Activated CD4-positive, alpha-beta T cell treated with anti-CD3 and anti-CD28 coated beads, Interleukin-2, amount 10 ng/mL, durations not matched to agents 24 days and 14 days (primary cell): Measurements from ENCODE around the gene DNMT3A. TPM values are rescaled to one million over a fixed set of nuclear protein-coding genes. Genes with fewer than 3 reads are reported as not detected.

Source experiments
- DNase-seq: peaks from one replicate; pipeline ENCODE4 v3.0.0; 2022
- H3K27ac Mint-ChIP-seq: one replicate; pipeline ENCODE4 v1.8.0; 2022; ENCODE audit warnings: mild to moderate bottlenecking, mixed read lengths
- H3K27me3 Mint-ChIP-seq: one replicate; pipeline ENCODE4 v1.8.0; 2022; ENCODE audit warnings: mixed read lengths
- H3K36me3 Mint-ChIP-seq: one replicate; pipeline ENCODE4 v1.8.0; 2022; ENCODE audit warnings: low read depth, mild to moderate bottlenecking, mixed read lengths
- H3K4me1 Mint-ChIP-seq: one replicate; pipeline ENCODE4 v1.8.0; 2021; ENCODE audit warnings: mixed read lengths
- H3K4me3 Mint-ChIP-seq: one replicate; pipeline ENCODE4 v1.8.0; 2022; ENCODE audit warnings: mild to moderate bottlenecking, moderate library complexity, mixed read lengths
- H3K9me3 Mint-ChIP-seq: one replicate; pipeline ENCODE4 v1.8.0; 2021; ENCODE audit warnings: mixed read lengths
- intact Hi-C: fragments of 100-400 bp; cut with micrococcal nuclease; formaldehyde crosslinking; loops from one replicate; pipeline ENCODE4 v1.15.1; 2023
- total RNA-seq: library from RNA; stranded (reverse); gene quantifications from 2 replicates; pipeline ENCODE4 v1.2.3, GENCODE V29; 2022

The DNMT3A gene
- total RNA-seq, 1 donor from 2014 or later = 102 TPM

- peaks cover 65% of the 10 kb centered on the region for H3K4me1 Mint-ChIP-seq
- no peak overlapping the region for H3K4me3 Mint-ChIP-seq
- no peaks in the 10 kb centered on the region for H3K27me3 Mint-ChIP-seq
- no peaks in the 10 kb centered on the region for H3K9me3 Mint-ChIP-seq
- H3K27ac Mint-ChIP-seq = peak overlapping the region; percentile 42
- no peak for DNase-seq
- peaks cover 36% of the 10 kb centered on the region for H3K36me3 Mint-ChIP-seq
- intact Hi-C loops = no loop called here
These were observed 21.6 kb downstream of the DNMT3A start for GRCh38 chr2:25320077-25320476.

GRCh38 chr2:25316101-25316500 is 25.6 kb downstream of the DNMT3A start:
- peaks cover 39% of the 10 kb centered on the region for H3K36me3 Mint-ChIP-seq
- intact Hi-C loops = no loop called here

GRCh38 chr2:25315316-25315680 is 26.4 kb downstream of the DNMT3A start:
- no peaks in the 10 kb centered on the region for H3K27me3 Mint-ChIP-seq
- H3K9me3 Mint-ChIP-seq = no peaks in the 10 kb centered on the region
- H3K36me3 Mint-ChIP-seq = peaks cover 44% of the 10 kb centered on the region
- DNase-seq = no peak
- H3K4me3 Mint-ChIP-seq = peak overlapping the region; percentile 43
- peak overlapping the region; percentile 97 for H3K27ac Mint-ChIP-seq
- H3K4me1 Mint-ChIP-seq = peaks cover 50% of the 10 kb centered on the region
- intact Hi-C loops = loop anchor here (2.0 kb wide), 2 partner anchors 38 to 62 kb away; no protein-coding TSS in a partner anchor

More at GRCh38 chr2:25316101-25316500, 25.6 kb downstream of the DNMT3A start:
- Mint-ChIP-seq H3K4me3 (no peak overlapping the region), H3K4me1 (peaks cover 46% of the 10 kb centered on the region), H3K27me3 (no peaks in the 10 kb centered on the region), H3K27ac (peak overlapping the region; percentile 97), H3K9me3 (no peaks in the 10 kb centered on the region)
- no peak for DNase-seq

- DNase-seq = peak; percentile 94
- H3K4me3 Mint-ChIP-seq = peak overlapping the region; percentile 91
- H3K4me1 Mint-ChIP-seq = peaks cover 44% of the 10 kb centered on the region
- H3K27ac Mint-ChIP-seq = peak overlapping the region; percentile 97
- peaks cover 43% of the 10 kb centered on the region for H3K36me3 Mint-ChIP-seq
- H3K9me3 Mint-ChIP-seq = no peaks in the 10 kb centered on the region
- intact Hi-C loops = loop anchor here (1.0 to 2.0 kb wide), 7 partner anchors 8 to 244 kb away; no protein-coding TSS in a partner anchor
- no peaks in the 10 kb centered on the region for H3K27me3 Mint-ChIP-seq
These were observed 27.0 kb downstream of the DNMT3A start for GRCh38 chr2:25314514-25315315.

GRCh38 chr2:25313711-25314513 is 27.8 kb downstream of the DNMT3A start:
- Mint-ChIP-seq H3K27me3 (no peaks in the 10 kb centered on the region), H3K9me3 (no peaks in the 10 kb centered on the region), H3K4me1 (peaks cover 51% of the 10 kb centered on the region), H3K27ac (peak overlapping the region; percentile 97), H3K36me3 (peaks cover 47% of the 10 kb centered on the region), H3K4me3 (peak overlapping the region; percentile 91)
- intact Hi-C loops = loop anchor here (1.0 to 2.0 kb wide), 7 partner anchors 8 to 244 kb away; no protein-coding TSS in a partner anchor
- DNase-seq = no peak

- Mint-ChIP-seq H3K36me3 (peaks cover 54% of the 10 kb centered on the region), H3K4me3 (peak overlapping the region; percentile 91)
These were observed 28.6 kb downstream of the DNMT3A start for GRCh38 chr2:25312958-25313710.

GRCh38 chr2:25311865-25312575 is 29.7 kb downstream of the DNMT3A start:
- Mint-ChIP-seq H3K9me3 (no peaks in the 10 kb centered on the region), H3K4me3 (peak overlapping the region; percentile 91), H3K27me3 (no peaks in the 10 kb centered on the region), H3K4me1 (peaks cover 61% of the 10 kb centered on the region), H3K36me3 (peaks cover 61% of the 10 kb centered on the region), H3K27ac (no peak overlapping the region)
- intact Hi-C loops = no loop called here
- DNase-seq = no peak

More at GRCh38 chr2:25312958-25313710, 28.6 kb downstream of the DNMT3A start:
- intact Hi-C loops = no loop called here
- peak; percentile 73 for DNase-seq
- Mint-ChIP-seq H3K4me1 (peaks cover 58% of the 10 kb centered on the region), H3K9me3 (no peaks in the 10 kb centered on the region), H3K27ac (peak overlapping the region; percentile 97), H3K27me3 (no peaks in the 10 kb centered on the region)

- Mint-ChIP-seq H3K9me3 (no peaks in the 10 kb centered on the region), H3K4me3 (peak overlapping the region; percentile 40), H3K27me3 (no peaks in the 10 kb centered on the region), H3K4me1 (peaks cover 58% of the 10 kb centered on the region), H3K36me3 (peaks cover 66% of the 10 kb centered on the region), H3K27ac (peak overlapping the region; percentile 67)
- no peak for DNase-seq
- intact Hi-C loops = no loop called here
These were observed 30.5 kb downstream of the DNMT3A start for GRCh38 chr2:25310965-25311864.

GRCh38 chr2:25310709-25310964 is 31.1 kb downstream of the DNMT3A start:
- no peaks in the 10 kb centered on the region for H3K9me3 Mint-ChIP-seq
- no peak for DNase-seq
- H3K4me1 Mint-ChIP-seq = peaks cover 54% of the 10 kb centered on the region
- H3K4me3 Mint-ChIP-seq = peak overlapping the region; percentile 40
- intact Hi-C loops = no loop called here
- H3K27me3 Mint-ChIP-seq = no peaks in the 10 kb centered on the region
- H3K36me3 Mint-ChIP-seq = peaks cover 67% of the 10 kb centered on the region
- H3K27ac Mint-ChIP-seq = peak overlapping the region; percentile 67

- Mint-ChIP-seq H3K4me3 (no peak overlapping the region), H3K27ac (no peak overlapping the region), H3K36me3 (peaks cover 74% of the 10 kb centered on the region), H3K4me1 (peaks cover 53% of the 10 kb centered on the region), H3K9me3 (no peaks in the 10 kb centered on the region), H3K27me3 (no peaks in the 10 kb centered on the region)
- peak; percentile 87 for DNase-seq
- intact Hi-C loops = no loop called here
These were observed 32.3 kb downstream of the DNMT3A start for GRCh38 chr2:25309402-25309801.

GRCh38 chr2:25308599-25308998 is 33.1 kb downstream of the DNMT3A start:
- intact Hi-C loops = no loop called here
- H3K4me3 Mint-ChIP-seq = no peak overlapping the region
- no peaks in the 10 kb centered on the region for H3K27me3 Mint-ChIP-seq
- no peak for DNase-seq
- no peak overlapping the region for H3K27ac Mint-ChIP-seq
- peaks cover 78% of the 10 kb centered on the region for H3K36me3 Mint-ChIP-seq
- H3K4me1 Mint-ChIP-seq = peaks cover 57% of the 10 kb centered on the region
- no peaks in the 10 kb centered on the region for H3K9me3 Mint-ChIP-seq

- peaks cover 54% of the 10 kb centered on the region for H3K4me1 Mint-ChIP-seq
- H3K9me3 Mint-ChIP-seq = no peaks in the 10 kb centered on the region
- intact Hi-C loops = no loop called here
- no peak for DNase-seq
- H3K27me3 Mint-ChIP-seq = no peaks in the 10 kb centered on the region
- peaks cover 78% of the 10 kb centered on the region for H3K36me3 Mint-ChIP-seq
- H3K27ac Mint-ChIP-seq = no peak overlapping the region
- H3K4me3 Mint-ChIP-seq = no peak overlapping the region
These were observed 33.7 kb downstream of the DNMT3A start for GRCh38 chr2:25307949-25308557.
